ENCODE results near the gene PRKAA2. TPM values are rescaled to one million over a fixed set of nuclear protein-coding genes. Genes with fewer than 3 reads are reported as not detected.
A peak's percentile ranks its signal among the peaks of the same experiment; 100 is the strongest.

The PRKAA2 gene
- total and polyA plus RNA-seq, 7 donors = 2.1 to 101 (median 48.4) TPM

DNA sequence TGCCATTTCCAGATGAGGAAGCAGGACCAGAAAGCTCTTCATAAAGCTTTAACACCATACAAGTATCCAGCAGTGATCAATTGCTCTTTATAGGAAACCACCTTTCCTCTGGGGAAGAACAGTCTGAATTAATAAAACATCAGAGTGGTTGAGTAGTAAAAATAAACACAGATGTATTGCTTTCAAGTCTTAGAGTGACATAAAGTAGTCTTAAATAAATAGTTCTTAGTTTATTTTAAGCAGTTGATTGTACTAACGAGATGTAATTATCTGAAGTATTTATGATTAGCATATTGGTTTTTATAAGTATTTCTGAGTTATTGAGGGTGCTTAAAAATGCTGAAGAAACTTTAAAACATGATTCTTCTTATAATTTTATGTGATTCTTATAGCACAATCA is 67.0 kb downstream of the PRKAA2 start:
- H3K4me3 ChIP-seq = no peak overlapping the region
- ATAC-seq = no peak
- TF ChIP-seq, protein P1, sequence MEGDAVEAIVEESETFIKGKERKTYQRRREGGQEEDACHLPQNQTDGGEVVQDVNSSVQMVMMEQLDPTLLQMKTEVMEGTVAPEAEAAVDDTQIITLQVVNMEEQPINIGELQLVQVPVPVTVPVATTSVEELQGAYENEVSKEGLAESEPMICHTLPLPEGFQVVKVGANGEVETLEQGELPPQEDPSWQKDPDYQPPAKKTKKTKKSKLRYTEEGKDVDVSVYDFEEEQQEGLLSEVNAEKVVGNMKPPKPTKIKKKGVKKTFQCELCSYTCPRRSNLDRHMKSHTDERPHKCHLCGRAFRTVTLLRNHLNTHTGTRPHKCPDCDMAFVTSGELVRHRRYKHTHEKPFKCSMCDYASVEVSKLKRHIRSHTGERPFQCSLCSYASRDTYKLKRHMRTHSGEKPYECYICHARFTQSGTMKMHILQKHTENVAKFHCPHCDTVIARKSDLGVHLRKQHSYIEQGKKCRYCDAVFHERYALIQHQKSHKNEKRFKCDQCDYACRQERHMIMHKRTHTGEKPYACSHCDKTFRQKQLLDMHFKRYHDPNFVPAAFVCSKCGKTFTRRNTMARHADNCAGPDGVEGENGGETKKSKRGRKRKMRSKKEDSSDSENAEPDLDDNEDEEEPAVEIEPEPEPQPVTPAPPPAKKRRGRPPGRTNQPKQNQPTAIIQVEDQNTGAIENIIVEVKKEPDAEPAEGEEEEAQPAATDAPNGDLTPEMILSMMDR (IDR thresholded peaks at IDR 0.05) = no peak
- intact Hi-C loops (cut with DNase I) = no loop called here
- H3K9me3 ChIP-seq = no peaks in the 10 kb centered on the region
- no peak for DNase-seq
- H3K27me3 ChIP-seq (ENCODE audit: insufficient read depth in 3 of 3, low read length in 2 of 3) = no peaks in the 10 kb centered on the region
- H3K4me1 ChIP-seq = peaks cover 4% of the 10 kb centered on the region
- no peak overlapping the region for H3K27ac ChIP-seq
- 53 to 85% (median 65%) methylated on average over 1 of the region's 1 CpG for WGBS, 3 donors
- H3K36me3 ChIP-seq (ENCODE audit: insufficient read depth in 1 of 2, low read depth in 1 of 2) = peaks cover 0 to 17% of the 10 kb centered on the region in 2 donors

DNA sequence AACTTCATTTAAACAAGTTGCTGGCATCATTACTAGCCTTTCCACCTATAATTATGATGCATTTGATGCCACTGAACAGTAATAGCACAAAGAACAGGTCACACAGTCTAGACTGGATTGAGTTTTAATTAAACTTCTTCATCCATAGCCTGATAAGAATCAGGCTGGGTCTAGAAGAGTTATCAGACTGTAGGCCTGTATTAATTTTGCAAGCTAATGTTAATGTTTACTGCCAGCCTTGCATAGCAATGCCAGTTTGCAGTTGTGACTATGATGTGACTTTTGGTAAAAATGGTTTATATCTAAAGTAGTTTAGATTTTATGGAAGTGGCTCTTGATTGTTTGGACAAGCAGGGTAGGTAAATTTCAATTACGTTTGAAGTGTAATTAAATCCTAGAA is 68.0 kb downstream of the PRKAA2 start:
- Histone ChIP-seq H3K9me3 (no peaks in the 10 kb centered on the region), H3K27me3 (ENCODE audit: insufficient read depth in 3 of 3, low read length in 2 of 3) (no peaks in the 10 kb centered on the region), H3K4me1 (no peaks in the 10 kb centered on the region), H3K27ac (no peak overlapping the region), H3K4me3 (no peak overlapping the region), H3K36me3 (ENCODE audit: insufficient read depth in 1 of 2, low read depth in 1 of 2) (peaks cover 0 to 8% of the 10 kb centered on the region in 2 donors)
- intact Hi-C loops (cut with DNase I) = no loop called here
- ATAC-seq = no peak
- TF ChIP-seq, protein P1 (IDR thresholded peaks at IDR 0.05) = no peak
- WGBS, 3 donors = 81 to 88% (median 82%) methylated on average over 1 of the region's 1 CpG
- no peak for DNase-seq

DNA sequence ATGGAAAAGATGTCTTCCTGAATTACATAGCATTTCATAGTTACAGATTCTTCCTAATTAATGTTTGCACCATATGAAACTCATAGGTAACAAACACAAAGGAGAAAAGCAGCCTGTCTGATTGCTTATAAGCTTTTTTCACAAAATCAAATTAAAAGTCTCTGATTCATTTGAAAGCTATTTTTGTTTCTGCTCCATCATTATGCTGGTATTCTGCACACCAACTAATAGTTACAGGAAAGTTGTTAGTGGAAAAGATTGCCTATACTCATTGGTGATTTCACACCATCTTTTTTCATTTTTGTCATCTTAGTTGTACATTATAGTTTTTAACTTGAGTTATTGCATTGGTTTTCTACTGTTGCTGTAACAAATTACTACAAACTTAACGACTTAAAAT is 70.0 kb downstream of the PRKAA2 start:
- WGBS, 3 donors = 53 to 72% (median 65%) methylated on average over 1 of the region's 1 CpG
- no peak for DNase-seq
- Histone ChIP-seq H3K4me3 (no peak overlapping the region), H3K36me3 (ENCODE audit: insufficient read depth in 1 of 2, low read depth in 1 of 2) (no peaks in the 10 kb centered on the region), H3K27ac (no peak overlapping the region), H3K27me3 (ENCODE audit: insufficient read depth in 3 of 3, low read length in 2 of 3) (no peaks in the 10 kb centered on the region), H3K9me3 (no peaks in the 10 kb centered on the region), H3K4me1 (no peaks in the 10 kb centered on the region)
- intact Hi-C loops (cut with DNase I) = no loop called here
- ATAC-seq = no peak
- TF ChIP-seq, protein P1 (IDR thresholded peaks at IDR 0.05) = no peak

DNA sequence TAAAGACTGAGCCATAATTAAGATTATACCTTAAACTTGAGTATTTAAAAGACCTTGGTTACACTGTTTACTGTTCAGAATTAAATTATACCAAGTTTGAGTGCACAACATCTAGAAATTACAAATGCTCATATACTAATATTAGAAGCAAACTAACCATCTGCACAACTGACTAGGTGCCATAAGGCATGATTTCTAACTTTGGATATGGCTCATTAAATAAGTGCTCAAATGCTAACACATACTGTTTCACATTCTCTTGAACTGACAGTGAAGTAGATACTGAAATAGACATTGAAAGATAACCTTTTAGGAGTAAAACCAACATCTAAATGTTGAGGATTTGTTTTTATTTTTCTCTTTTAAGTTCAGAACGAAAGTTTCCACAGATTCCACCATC is 74.1 kb downstream of the PRKAA2 start:
- ATAC-seq = peak in 3 of 4 donors; percentile 80 to 95 (median 85)

DNA sequence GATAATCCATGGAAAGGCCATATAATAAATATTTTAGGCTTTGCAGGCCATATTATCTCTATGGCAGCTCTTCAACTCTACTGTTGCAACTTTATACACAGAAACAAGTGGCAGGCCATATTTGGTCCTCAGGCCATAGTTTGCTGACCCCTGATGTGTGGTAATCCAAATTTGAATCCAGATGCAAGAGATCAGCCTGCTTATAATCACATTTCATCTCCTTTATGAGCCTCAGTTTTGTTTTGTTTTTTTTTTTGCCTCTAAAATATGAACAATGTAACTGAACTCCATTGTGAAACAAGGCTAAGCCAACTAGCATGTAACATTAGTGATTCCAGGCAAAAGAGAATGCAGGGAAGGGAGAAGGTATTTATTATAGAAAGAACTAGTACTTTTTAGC is 81.6 kb downstream of the PRKAA2 start:
- TF ChIP-seq, protein P1 (IDR thresholded peaks at IDR 0.05) = no peak

More for the DNA sequence above, 74.1 kb downstream of the PRKAA2 start:
- no peak for DNase-seq
- H3K4me1 ChIP-seq = no peaks in the 10 kb centered on the region
- intact Hi-C loops (cut with DNase I) = no loop called here
- H3K9me3 ChIP-seq = no peaks in the 10 kb centered on the region
- H3K27ac ChIP-seq = peak overlapping the region; percentile 20
- no peaks in the 10 kb centered on the region for H3K27me3 ChIP-seq (ENCODE audit: insufficient read depth in 3 of 3, low read length in 2 of 3)
- H3K36me3 ChIP-seq (ENCODE audit: insufficient read depth in 1 of 2, low read depth in 1 of 2) = no peaks in the 10 kb centered on the region
- H3K4me3 ChIP-seq = no peak overlapping the region
- 53 to 80% (median 62%) methylated on average over 1 of the region's 1 CpG for WGBS, 3 donors
- TF ChIP-seq, protein P1 (IDR thresholded peaks at IDR 0.05) = no peak

More for the DNA sequence above, 81.6 kb downstream of the PRKAA2 start:
- DNase-seq (no peak), ATAC-seq (no peak)
- Histone ChIP-seq H3K9me3 (no peaks in the 10 kb centered on the region), H3K4me1 (no peaks in the 10 kb centered on the region), H3K27me3 (ENCODE audit: insufficient read depth in 3 of 3, low read length in 2 of 3) (no peaks in the 10 kb centered on the region), H3K36me3 (ENCODE audit: insufficient read depth in 1 of 2, low read depth in 1 of 2) (no peaks in the 10 kb centered on the region), H3K4me3 (no peak overlapping the region), H3K27ac (no peak overlapping the region)
- intact Hi-C loops (cut with DNase I) = no loop called here

All from psoas muscle (tissue), 8 donors.